Tibial nerve (tissue), 3 donors: ENCODE measurements around the gene PCDHGB1.

Experiments used
- POLR2A ChIP-seq, 2 donors: fragments of 450-650 bp; IDR thresholded peaks; one replicate each; pipeline ENCODE4 v1.6.1; 2017; ENCODE audit warnings: antibody characterized with exemption in 2 of 2, mild to moderate bottlenecking in 2 of 2, moderate library complexity in 2 of 2
- TF ChIP-seq, protein P1 (sequence below), 5 experiments: fragments of 200-600 bp in 3 of 5; fragments of 450-650 bp in 2 of 5; sonication (generic) in 3 of 5; IDR thresholded peaks; one replicate each; pipeline ENCODE4 v1.5.1; 2016 to 2019; ENCODE audit warnings: antibody characterized with exemption in 5 of 5, mild to moderate bottlenecking in 3 of 5, moderate library complexity in 2 of 5

DNA sequence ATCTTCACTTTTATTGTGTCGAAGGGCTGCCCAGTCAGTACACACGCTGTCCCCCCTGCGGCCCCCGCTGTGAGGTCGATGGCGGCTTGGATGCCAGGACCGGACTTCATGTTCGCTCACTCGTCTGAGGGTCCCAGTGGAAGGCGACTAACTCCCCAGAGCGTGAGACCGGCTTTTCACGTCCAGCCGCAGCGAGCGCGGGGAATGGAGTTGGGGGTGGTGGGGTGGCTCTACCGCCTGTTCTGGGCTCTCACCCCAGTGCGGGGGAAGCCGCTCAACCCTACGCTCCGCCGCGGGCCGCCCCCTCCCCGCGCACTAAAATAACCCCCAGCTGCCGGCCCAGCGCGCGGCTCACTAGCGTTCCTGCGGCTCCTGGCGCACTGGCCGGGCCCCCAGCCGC lies 46.1 kb upstream of the PCDHGB1 start, which contains the start of gene SLC25A2:
- TF ChIP-seq, protein P1, sequence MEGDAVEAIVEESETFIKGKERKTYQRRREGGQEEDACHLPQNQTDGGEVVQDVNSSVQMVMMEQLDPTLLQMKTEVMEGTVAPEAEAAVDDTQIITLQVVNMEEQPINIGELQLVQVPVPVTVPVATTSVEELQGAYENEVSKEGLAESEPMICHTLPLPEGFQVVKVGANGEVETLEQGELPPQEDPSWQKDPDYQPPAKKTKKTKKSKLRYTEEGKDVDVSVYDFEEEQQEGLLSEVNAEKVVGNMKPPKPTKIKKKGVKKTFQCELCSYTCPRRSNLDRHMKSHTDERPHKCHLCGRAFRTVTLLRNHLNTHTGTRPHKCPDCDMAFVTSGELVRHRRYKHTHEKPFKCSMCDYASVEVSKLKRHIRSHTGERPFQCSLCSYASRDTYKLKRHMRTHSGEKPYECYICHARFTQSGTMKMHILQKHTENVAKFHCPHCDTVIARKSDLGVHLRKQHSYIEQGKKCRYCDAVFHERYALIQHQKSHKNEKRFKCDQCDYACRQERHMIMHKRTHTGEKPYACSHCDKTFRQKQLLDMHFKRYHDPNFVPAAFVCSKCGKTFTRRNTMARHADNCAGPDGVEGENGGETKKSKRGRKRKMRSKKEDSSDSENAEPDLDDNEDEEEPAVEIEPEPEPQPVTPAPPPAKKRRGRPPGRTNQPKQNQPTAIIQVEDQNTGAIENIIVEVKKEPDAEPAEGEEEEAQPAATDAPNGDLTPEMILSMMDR (IDR thresholded peaks at IDR 0.05) = no peak
- no peak for TF ChIP-seq POLR2A (IDR thresholded peaks at IDR 0.05)
